IMR-90 (cell line): Measurements from ENCODE around the gene ZNF665.

Experiments
- CTCF ChIP-seq: conservative IDR thresholded peaks from 2 replicates; pipeline ENCODE4 v1.5.1; 2012; ENCODE audit warnings: mild to moderate bottlenecking, low read depth, low read length, improper control_type of control experiment
- POLR2A ChIP-seq: IDR thresholded peaks from 2 replicates; pipeline ENCODE4 v1.6.1; 2012; ENCODE audit warnings: mild to moderate bottlenecking, low read depth, low read length
- RFX5 ChIP-seq: IDR thresholded peaks from 2 replicates; pipeline ENCODE4 v1.8.0; 2012; ENCODE audit warnings: low read depth, mild to moderate bottlenecking, low read length, moderate library complexity
- USF2 ChIP-seq: fragments of 150-350 bp; IDR thresholded peaks from 2 replicates; pipeline ENCODE4 v1.6.1; 2017; ENCODE audit warnings: mild to moderate bottlenecking, antibody characterized with exemption, low read length, low read depth

DNA sequence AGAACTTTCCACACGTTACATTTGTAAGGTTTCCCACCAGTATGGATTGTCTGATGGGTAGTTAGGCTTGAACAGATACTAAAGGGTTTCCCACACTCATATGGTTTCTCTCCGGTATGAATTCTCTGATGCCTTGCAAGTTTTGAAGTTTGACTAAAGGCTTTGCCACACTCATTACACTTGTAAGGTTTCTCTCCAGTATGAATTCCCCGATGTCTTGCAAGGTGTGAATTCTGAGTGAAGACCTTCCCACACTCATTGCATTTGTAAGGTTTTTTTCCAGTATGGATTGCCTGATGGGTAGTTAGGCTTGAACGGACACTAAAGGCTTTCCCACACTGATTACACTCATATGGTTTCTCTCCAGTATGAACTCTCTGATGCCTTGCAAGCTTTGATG lies 52.8 kb downstream of the ZNF665 start:
- TF ChIP-seq POLR2A (no peak), CTCF (no peak), RFX5 (no peak), USF2 (no peak)
